H9 (cell line): Measurements from ENCODE around the gene FAM174C. TPM values are rescaled to one million over a fixed set of nuclear protein-coding genes. Genes with fewer than 3 reads are reported as not detected.

ENCODE experiments used
- DNase-seq: peaks from one replicate; pipeline ENCODE4 v3.0.0-alpha.2; 2017
- H2AFZ ChIP-seq: one replicate; pipeline ENCODE4 v1.6.1; 2013; ENCODE audit warnings: mild to moderate bottlenecking, low read length, control low read depth, moderate library complexity
- H2AK5ac ChIP-seq: 2 replicates; pipeline ENCODE4 v1.6.1; 2013; ENCODE audit warnings: low read length, control low read depth, mixed read lengths; ENCODE audit not compliant: insufficient read length
- H2BK120ac ChIP-seq: one replicate; pipeline ENCODE4 v1.6.1; 2013; ENCODE audit warnings: low read depth, mild to moderate bottlenecking, low read length, control low read depth, inconsistent platforms; ENCODE audit not compliant: poor library complexity, severe bottlenecking
- H2BK12ac ChIP-seq: 2 replicates; pipeline ENCODE4 v1.6.1; 2013; ENCODE audit warnings: low read length, control low read depth, mixed read lengths, low read depth; ENCODE audit not compliant: insufficient read length
- H2BK15ac ChIP-seq: 2 replicates; pipeline ENCODE4 v1.6.1; 2013; ENCODE audit warnings: low read depth, low read length, control low read depth
- H2BK20ac ChIP-seq: one replicate; pipeline ENCODE4 v1.6.1; 2013; ENCODE audit warnings: low read depth, mild to moderate bottlenecking, low read length, control low read depth, inconsistent platforms; ENCODE audit not compliant: poor library complexity, severe bottlenecking
- H2BK5ac ChIP-seq: 2 replicates; pipeline ENCODE4 v1.6.1; 2013; ENCODE audit warnings: low read length, control low read depth, mixed read lengths; ENCODE audit not compliant: insufficient read length
- H3K14ac ChIP-seq: 2 replicates; pipeline ENCODE4 v1.6.1; 2013; ENCODE audit warnings: low read length, control low read depth; ENCODE audit not compliant: insufficient read depth
- H3K18ac ChIP-seq: 2 replicates; pipeline ENCODE4 v1.6.1; 2013; ENCODE audit warnings: low read depth, mild to moderate bottlenecking, mixed read lengths, low read length, control low read depth; ENCODE audit not compliant: insufficient read length
- H3K23ac ChIP-seq: 2 replicates; pipeline ENCODE4 v1.6.1; 2013; ENCODE audit warnings: low read length, control low read depth, mixed read lengths, low read depth; ENCODE audit not compliant: insufficient read length
- H3K23me2 ChIP-seq: 2 replicates; pipeline ENCODE4 v1.6.1; 2013; ENCODE audit warnings: low read depth, mild to moderate bottlenecking, mixed read lengths, low read length, control low read depth; ENCODE audit not compliant: insufficient read length, poor library complexity, severe bottlenecking
- H3K27ac ChIP-seq: 2 replicates; pipeline ENCODE4 v1.5.1; 2013; ENCODE audit warnings: low read length, control low read depth, mixed read lengths, low read depth; ENCODE audit not compliant: insufficient read length
- H3K27me3 ChIP-seq: 2 replicates; pipeline ENCODE4 v1.6.1; 2013; ENCODE audit warnings: low read length, control low read depth, inconsistent platforms; ENCODE audit not compliant: insufficient read depth
- H3K4ac ChIP-seq: 2 replicates; pipeline ENCODE4 v1.6.1; 2013; ENCODE audit warnings: low read depth, mild to moderate bottlenecking, control low read depth, inconsistent platforms, low read length, moderate library complexity
- H3K4me1 ChIP-seq: 2 replicates; pipeline ENCODE4 v1.6.1; 2013; ENCODE audit warnings: low read length, control low read depth, inconsistent platforms; ENCODE audit not compliant: insufficient read depth
- H3K4me2 ChIP-seq: 2 replicates; pipeline ENCODE4 v1.6.1; 2013; ENCODE audit warnings: low read length, control low read depth, mixed read lengths; ENCODE audit not compliant: insufficient read length, insufficient read depth
- H3K56ac ChIP-seq: 2 replicates; pipeline ENCODE4 v1.6.1; 2013; ENCODE audit warnings: low read depth, mild to moderate bottlenecking, mixed read lengths, low read length, control low read depth; ENCODE audit not compliant: insufficient read length
- H3K79me1 ChIP-seq: 2 replicates; pipeline ENCODE4 v1.6.1; 2013; ENCODE audit warnings: low read depth, mild to moderate bottlenecking, moderate library complexity, low read length, control low read depth, inconsistent platforms; ENCODE audit not compliant: insufficient read depth, poor library complexity, severe bottlenecking
- H3K79me2 ChIP-seq: 2 replicates; pipeline ENCODE4 v1.6.1; 2013; ENCODE audit warnings: low read length, control low read depth, inconsistent platforms; ENCODE audit not compliant: insufficient read depth
- H3K9ac ChIP-seq: 2 replicates; pipeline ENCODE4 v1.6.1; 2013; ENCODE audit warnings: low read length, control low read depth, mixed read lengths; ENCODE audit not compliant: insufficient read length; ENCODE audit errors: extremely low read depth
- H3K9me3 ChIP-seq: one replicate; pipeline ENCODE4 v1.6.1; 2013; ENCODE audit warnings: low read depth, low read length, inconsistent platforms; ENCODE audit not compliant: control insufficient read depth
- H3T11ph ChIP-seq: one replicate; pipeline ENCODE4 v1.6.1; 2013; ENCODE audit warnings: mild to moderate bottlenecking, low read length, control low read depth, inconsistent platforms
- H4K20me1 ChIP-seq: one replicate; pipeline ENCODE4 v1.6.1; 2013; ENCODE audit not compliant: control insufficient read depth, insufficient read length, insufficient read depth
- H4K5ac ChIP-seq: 2 replicates; pipeline ENCODE4 v1.6.1; 2013; ENCODE audit warnings: low read depth, mild to moderate bottlenecking, mixed read lengths, low read length, control low read depth; ENCODE audit not compliant: insufficient read length
- H4K8ac ChIP-seq: replicated peaks from 2 replicates; pipeline ENCODE4 v1.6.1; 2013; ENCODE audit warnings: low read length, control low read depth, mixed read lengths, low read depth; ENCODE audit not compliant: insufficient read length
- H4K91ac ChIP-seq: 2 replicates; pipeline ENCODE4 v1.6.1; 2013; ENCODE audit warnings: low read depth, mild to moderate bottlenecking, moderate library complexity, mixed read lengths, low read length, control low read depth; ENCODE audit not compliant: insufficient read length
- H3K27ac Mint-ChIP-seq, 3 experiments: 2 replicates in 2 of 3; 3 replicates in 1 of 3; pipeline ENCODE4 v1.8.0; 2020 to 2021; ENCODE audit warnings: mixed read lengths in 3 of 3, mild to moderate bottlenecking in 1 of 3, moderate library complexity in 1 of 3
- H3K27me3 Mint-ChIP-seq: 2 replicates; pipeline ENCODE4 v1.8.0; 2021; ENCODE audit warnings: low read depth, mild to moderate bottlenecking, moderate library complexity, mixed read lengths
- H3K36me3 Mint-ChIP-seq, 3 experiments: 2 replicates in 2 of 3; 3 replicates in 1 of 3; pipeline ENCODE4 v1.8.0; 2020 to 2021; ENCODE audit warnings: low read depth in 3 of 3, mixed read lengths in 3 of 3; ENCODE audit not compliant: insufficient read depth in 1 of 3
- H3K4me1 Mint-ChIP-seq, 2 experiments: 2 replicates each; pipeline ENCODE4 v1.8.0; 2020; ENCODE audit warnings: mixed read lengths in 2 of 2
- H3K4me3 Mint-ChIP-seq, 2 experiments: 2 replicates in 1 of 2; 3 replicates in 1 of 2; pipeline ENCODE4 v1.8.0; 2020 to 2021; ENCODE audit warnings: mild to moderate bottlenecking in 2 of 2, mixed read lengths in 2 of 2, moderate library complexity in 1 of 2
- H3K9me3 Mint-ChIP-seq, 2 experiments: 2 replicates in 1 of 2; 3 replicates in 1 of 2; pipeline ENCODE4 v1.8.0; 2020; ENCODE audit warnings: mild to moderate bottlenecking in 2 of 2, mixed read lengths in 2 of 2, moderate library complexity in 1 of 2
- CTCF ChIP-seq: fragments of 200-600 bp; sonication (generic); conservative IDR thresholded peaks from 3 replicates; pipeline ENCODE4 v1.8.0; 2021; ENCODE audit warnings: antibody characterized with exemption, mild to moderate bottlenecking
- WGBS: extraction: QIAGEN DNeasy Blood & Tissue Kit; methylation state at CpG from one replicate; pipeline ENCODE4 v1.1.7; 2013; ENCODE audit warnings: missing lambda C conversion rate, low lambda C conversion rate, mixed read lengths; ENCODE audit not compliant: insufficient read length; ENCODE audit errors: extremely low coverage; 5-methylcytosine and 5-hydroxymethylcytosine counted together
- total RNA-seq: library from RNA; stranded (reverse); gene quantifications from 2 replicates; pipeline ENCODE4 v1.2.1, GENCODE V29; 2021

FAM174C gene
- total RNA-seq, 1 experiment from 2014 or later = 63.0 TPM

DNA sequence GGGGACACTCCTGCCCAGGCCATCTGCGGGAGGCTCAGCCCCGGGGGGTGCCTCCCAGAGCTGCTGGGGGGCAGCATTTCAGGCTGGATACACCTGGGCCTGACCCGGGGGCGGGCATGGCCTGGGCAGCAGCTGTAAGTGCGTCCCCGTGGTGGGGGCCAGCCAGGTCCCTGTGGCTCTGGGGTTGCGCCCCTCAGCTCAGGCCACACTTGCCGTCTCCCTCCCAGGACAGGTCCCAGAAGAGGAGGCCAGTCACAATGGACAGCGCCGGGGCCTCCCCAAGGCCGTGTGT lies 49.2 kb upstream of the FAM174C start:
- no peak overlapping the region for H3K9ac ChIP-seq
- H3K18ac ChIP-seq = no peak overlapping the region
- H4K5ac ChIP-seq = no peak overlapping the region
- H3K27me3 Mint-ChIP-seq = no peaks in the 10 kb centered on the region
- H3K36me3 Mint-ChIP-seq = peaks cover 2 to 9% (median 7%) of the 10 kb centered on the region in 3 experiments; a peak in 5 of 7 replicates
- no peaks in the 10 kb centered on the region for H3K27me3 ChIP-seq
- no peak overlapping the region for H3K4me3 Mint-ChIP-seq
- H2BK5ac ChIP-seq = no peak overlapping the region
- H3K79me2 ChIP-seq = no peaks in the 10 kb centered on the region
- 0 out of 4 replicates have a peak, but pooled peaks cover 0 to 2% of the 10 kb centered on the region in 2 experiments for H3K4me1 Mint-ChIP-seq
- H3K14ac ChIP-seq = no peak overlapping the region
- no peak overlapping the region for H3T11ph ChIP-seq
- H4K91ac ChIP-seq = no peak overlapping the region
- no peak overlapping the region for H2BK12ac ChIP-seq
- H2BK20ac ChIP-seq = no peak overlapping the region
- no peak overlapping the region for H4K8ac ChIP-seq
- no peak for DNase-seq
- no peak overlapping the region for H2AK5ac ChIP-seq
- no peak for TF ChIP-seq CTCF
- H3K23me2 ChIP-seq = no peaks in the 10 kb centered on the region
- H2AFZ ChIP-seq = no peak overlapping the region
- no peaks in the 10 kb centered on the region for H4K20me1 ChIP-seq
- H3K27ac ChIP-seq = no peak overlapping the region
- no peak overlapping the region for H3K4ac ChIP-seq
- H3K23ac ChIP-seq = no peak overlapping the region
- no peaks in the 10 kb centered on the region for H3K4me1 ChIP-seq
- H3K79me1 ChIP-seq = no peaks in the 10 kb centered on the region
- H2BK15ac ChIP-seq = no peak overlapping the region
- H3K9me3 Mint-ChIP-seq = no peaks in the 10 kb centered on the region
- no peaks in the 10 kb centered on the region for H3K9me3 ChIP-seq
- no peak overlapping the region for H3K4me2 ChIP-seq
- H3K27ac Mint-ChIP-seq = no peak overlapping the region
- WGBS = no CpG with 5 or more reads among the region's 11 CpGs
- no peak overlapping the region for H2BK120ac ChIP-seq
- H3K56ac ChIP-seq = no peak overlapping the region
